GM18499 (cell line): Measurements from ENCODE around the gene C6orf132.

ENCODE experiments used
- ATAC-seq: cut with Tn5 transposase; IDR thresholded peaks from one replicate; pipeline ENCODE4 v1.9.1; 2021; ENCODE audit warnings: moderate number of reproducible peaks; ENCODE audit not compliant: insufficient read depth, unreplicated experiment

C6orf132 gene

DNA sequence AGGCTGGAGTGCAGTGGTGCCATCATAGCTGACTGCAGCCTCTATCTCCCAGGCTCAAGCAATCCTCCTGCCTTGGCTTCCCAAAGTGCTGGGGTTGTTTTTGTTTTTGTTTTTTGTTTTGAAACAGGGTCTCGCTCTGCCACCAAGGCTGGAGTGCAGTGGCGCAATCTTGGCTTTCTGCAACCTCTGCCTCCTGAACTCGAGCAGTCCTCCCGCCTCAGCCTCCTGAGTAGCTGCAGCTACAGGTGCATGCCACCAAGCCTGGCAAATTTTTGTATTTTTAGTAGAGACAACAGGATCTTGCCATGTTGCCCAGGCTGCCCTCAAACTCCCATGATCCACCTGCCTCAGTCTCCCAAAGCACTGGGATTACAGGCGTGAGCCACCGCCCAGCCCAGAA is 4.2 kb downstream of the C6orf132 start:
- ATAC-seq, result no peak

DNA sequence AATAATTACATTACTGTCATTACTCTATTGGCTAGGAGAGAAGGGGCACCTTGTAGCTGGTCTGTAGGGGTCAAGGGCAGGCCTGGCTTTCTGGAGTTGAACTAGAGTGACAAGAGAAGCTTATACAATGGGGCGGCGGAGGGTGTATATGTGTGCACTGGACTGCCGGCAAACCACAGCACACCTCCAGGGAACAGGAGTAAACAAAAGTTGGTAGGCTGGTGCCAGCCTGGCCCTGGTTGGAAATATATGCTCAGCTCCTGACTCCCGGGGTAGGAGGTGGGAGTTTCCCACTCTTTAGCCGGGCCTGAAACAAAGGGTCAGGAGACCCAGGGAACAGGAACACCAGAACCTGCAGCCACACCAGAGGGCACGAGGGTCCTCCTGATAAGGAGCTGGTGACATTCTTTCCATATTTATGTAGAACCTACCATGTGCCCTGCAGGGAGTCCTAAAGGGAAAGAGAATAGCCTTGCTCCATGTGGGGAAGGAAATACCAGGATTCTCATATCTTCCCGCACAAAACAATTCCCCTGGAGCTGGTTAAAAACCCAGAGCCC is 5.1 kb downstream of the C6orf132 start:
- no peak for ATAC-seq

DNA sequence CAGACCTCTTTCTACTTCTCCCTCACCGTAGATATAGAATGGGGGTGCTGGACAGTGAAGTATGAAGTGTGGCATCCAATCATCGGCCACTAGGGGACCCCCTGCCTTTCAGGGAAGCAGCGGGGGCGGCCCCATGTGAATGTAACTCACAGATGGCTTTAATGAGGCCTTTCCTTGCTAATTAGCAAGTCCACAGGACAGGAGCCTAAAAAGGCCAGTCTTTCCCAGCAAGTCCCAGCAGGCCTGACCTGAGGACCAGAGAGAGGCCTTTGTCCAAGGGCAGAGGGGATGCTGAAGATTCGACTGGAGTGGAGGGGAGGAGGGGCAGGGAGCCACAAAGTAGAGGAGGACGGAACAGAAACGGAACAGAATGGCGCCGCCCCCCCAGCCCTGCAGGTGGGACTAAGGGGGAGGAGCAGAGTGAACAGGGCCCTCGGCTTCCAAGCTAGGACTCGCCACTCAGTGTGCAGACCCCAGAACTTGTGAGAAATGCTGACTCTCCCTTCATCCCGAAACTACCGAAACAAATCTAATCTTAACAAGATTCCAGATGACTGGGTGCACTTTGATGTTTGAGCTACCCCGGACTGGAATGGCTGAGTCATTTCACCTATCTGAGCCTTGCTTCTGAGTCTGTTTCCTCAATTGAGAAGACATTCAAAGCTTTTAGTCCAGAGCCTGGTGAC is 5.8 kb downstream of the C6orf132 start:
- no peak for ATAC-seq

DNA sequence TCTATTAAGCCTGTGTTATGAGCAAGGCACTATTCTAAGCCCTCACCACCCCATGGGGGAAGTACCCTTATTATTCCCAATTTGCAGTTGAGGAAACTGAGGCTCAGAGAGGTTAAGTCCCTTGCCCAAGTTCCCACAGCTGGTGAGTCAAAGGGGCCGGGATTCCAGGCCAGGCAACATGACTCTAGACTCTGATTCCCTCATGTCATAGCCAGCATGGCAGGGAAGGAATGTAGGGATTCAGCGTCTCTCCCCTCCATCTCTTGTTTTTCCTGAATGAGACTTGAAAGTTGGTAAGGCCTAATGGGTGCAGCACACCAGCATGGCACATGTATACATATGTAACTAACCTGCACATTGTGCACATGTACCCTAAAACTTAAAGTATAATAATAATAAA is 6.7 kb downstream of the C6orf132 start:
- ATAC-seq, result no peak

DNA sequence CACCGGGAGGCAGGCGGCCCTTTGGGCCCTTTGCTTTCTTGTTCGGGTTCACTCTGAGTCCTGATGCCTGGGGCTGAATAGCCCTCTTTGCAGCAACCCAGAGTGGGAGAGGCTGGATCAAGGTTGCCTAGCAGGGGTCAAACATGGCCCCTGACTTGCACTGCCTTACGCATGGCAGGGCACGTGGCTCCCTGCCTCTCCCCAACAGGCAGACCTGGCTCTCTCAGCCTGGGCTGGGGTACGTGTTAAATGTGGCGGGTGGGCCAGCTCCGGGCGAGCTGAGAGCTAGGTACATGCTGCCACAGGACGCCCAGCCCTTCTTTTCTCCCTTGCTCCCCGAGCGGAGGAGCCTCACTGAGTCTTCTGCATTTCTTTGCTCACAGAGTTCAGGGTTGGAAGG is 7.3 kb downstream of the C6orf132 start:
- no peak for ATAC-seq

DNA sequence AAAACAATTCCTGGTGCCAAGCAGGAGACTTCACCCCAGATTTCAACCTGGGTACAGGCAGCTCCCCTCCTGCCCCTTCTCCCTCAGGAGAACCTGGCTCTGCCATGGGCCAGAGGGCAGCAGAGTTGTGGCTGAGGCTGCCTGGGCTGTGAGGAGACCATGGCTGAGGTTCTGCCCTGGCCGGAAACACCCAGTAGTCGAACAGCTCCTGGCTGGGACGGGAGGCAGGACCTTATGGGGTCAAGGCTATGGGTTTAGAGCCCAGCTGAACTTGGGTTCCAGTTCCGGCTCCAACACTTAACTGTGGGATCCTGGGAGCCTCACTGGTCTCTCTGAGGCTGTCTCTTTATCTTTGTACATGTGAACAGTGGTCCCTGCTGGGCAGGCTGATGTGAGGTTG is 8.5 kb downstream of the C6orf132 start:
- no peak for ATAC-seq

DNA sequence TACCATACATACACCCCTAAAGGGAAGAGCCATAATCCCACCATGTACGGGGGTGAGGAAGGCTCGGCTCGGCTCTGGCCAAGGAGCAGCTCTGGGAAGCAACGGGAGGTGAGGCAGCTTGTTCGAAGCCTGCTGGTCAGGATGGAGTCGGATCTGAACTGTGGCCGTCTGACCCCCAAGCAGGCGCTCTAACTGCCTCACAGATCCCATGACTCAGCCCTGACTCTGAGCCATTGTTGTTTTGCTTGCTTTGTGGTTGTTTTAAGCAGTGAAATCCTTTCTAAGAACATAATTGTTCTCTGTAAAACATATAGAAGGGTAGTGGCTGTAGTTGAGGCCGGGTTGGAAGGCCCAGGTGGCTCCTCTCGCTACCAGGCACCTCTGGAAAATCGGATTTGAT is 10.9 kb downstream of the C6orf132 start:
- ATAC-seq, result no peak

DNA sequence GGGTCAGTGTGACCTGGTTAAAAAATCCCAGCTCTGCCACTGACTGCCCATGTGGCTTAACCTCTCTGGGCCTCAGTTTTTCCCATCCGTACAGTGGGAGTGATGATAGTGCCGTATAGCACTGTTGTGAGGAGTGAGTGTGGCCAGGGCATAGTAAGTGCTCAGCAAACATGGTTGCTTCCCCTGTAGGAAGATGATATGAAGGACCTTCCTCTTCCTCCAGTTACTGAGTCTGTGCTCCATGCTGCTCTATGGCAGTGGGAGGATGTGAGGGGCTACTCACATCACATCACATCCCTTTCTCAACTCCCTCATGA is 13.1 kb downstream of the C6orf132 start:
- no peak for ATAC-seq

DNA sequence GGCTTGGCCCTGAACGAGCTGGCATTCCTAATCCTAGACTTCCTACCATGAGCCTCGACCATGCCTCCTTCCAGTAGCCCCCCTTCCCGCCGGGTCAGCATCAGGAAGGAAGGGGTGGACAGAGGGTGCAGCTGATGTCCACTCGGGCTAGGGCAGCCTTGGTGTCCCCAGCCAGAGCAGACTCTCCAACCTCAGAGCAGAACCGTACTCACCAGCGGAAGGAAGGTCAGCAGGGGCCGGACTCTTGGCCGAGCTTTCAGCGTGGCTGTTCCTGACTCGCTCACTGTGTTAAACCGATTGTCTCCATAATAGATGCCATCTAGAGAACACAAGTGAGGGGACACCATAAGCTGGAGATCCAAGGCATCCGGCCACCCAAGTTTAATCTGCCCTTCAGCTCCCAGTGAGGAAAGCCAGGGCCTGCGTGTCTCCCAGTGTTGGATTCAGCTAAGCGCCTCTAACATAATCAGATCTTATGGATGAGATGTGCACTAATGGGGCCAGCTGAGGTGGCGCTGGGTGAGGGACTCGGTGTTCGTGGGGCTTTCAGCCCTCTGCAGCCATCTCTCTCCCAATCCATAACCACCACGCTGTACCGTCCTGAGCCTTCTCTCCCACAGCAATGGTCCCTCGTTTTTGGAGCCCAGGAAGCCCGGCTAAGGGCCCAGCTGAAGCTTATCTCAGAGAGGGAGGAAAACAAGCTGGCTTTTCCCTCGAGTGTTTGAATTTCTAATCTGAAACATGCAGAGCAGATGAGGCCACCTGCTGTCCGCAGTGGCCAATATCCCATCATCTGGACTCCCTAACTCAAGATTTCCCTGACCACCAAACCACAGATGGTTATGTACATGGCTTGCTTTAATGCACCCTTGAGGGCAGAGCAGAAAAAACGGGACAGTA is 13.7 kb downstream of the C6orf132 start:
- no peak for ATAC-seq

DNA sequence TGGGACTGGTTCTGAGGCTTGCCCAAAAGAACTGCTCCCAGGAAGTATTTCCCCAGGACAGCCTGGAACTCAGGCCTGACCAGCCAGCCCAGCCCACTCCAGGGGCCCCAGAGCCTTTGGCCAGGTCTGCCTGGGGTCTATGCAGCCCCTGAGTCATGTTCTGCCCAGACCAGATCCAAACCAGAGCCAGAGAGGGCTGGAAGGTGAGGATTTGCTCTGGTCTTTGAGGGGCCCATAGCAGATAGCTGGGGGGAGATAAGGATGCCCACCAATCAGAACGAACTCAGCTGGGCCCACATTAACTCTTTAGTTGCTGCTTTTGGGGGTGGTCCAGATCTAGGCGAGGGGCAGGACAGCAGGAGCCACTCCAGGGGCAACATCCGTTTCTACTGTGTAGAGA is 16.8 kb downstream of the C6orf132 start:
- ATAC-seq, result no peak

DNA sequence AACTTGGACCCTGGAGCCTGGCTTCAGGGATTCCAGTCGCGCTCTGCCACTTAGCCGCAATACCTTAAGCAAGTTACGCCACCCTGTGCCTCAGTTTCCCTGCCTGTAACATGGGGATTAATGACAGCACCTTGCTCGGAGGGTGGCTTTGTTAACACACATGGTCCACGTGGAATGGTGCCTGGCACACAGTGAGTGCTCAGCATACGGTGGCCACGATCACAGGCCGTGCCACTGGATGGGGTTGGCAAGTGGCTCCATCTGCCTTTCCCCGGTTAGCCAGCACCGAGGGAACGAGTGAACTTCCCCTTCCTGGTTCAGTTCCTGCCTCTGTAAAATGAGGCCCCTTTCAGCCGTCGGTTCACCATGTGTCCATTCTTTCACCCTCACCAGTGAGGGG is 17.2 kb downstream of the C6orf132 start:
- ATAC-seq, result no peak

DNA sequence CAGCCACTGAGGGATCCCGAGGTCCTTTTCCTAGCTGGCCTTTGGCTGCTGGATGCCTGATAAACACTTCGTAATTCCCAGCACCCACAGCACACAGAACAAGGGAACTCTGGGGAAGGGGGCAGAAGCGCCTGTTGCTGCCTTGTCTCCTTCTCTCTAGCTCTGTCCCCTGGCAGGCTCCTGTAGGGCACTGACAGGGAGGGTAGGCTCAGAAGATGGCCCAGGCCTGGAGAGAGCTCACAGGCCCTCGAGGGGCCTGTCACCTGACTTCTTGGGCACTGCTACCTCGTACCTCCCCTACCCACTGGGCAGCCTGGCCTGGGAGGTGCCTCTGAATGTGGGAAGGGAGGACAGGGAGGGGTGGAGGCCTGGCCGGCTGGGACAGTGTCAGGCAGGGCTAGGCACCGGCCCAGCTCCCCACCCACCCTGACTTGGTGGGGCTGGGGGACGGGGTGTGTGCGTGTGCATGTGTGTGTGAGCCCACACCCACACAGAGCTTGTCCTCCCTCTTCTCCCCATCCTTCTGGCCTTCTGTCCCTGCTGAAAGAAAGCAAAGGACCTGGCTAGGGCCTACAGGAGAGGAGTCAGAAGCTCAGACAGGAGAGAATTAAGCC is 18.1 kb downstream of the C6orf132 start:
- ATAC-seq, result no peak

DNA sequence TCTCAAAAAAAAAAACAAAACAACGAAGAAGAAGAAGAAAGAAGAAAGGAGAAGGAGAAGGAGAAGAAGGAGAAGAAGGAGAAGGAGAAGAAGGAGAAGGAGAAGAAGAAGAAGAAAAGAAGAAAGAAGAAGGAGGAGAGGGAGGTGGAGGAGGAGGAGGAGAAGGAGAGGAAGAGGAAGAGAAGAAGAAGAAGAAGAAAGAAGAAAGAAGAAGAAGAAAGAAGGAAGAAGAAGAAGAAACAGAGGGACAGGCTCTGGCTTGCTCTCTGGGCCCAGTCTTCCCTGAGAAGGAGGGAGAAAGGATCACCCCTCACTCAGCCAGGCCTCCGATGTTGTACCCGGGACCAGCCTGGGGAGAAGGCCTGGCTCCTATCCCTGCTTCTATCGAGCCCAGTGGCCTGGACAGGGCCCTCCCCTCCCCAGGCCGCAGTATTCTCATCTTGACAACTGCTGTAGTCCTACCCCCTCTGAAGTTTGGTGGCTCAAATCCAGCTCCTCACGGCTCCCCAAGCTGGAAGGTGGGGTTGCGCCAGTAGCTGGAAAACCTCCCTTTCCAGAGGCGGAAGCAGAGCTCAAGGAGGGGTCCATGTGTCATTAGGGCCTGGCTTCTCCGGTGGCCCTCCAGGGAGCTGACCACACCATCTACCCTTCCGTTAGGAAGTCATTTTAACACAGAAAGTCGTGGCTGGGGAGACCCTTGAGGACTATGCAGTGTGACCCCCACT is 18.9 kb downstream of the C6orf132 start:
- no peak for ATAC-seq

DNA sequence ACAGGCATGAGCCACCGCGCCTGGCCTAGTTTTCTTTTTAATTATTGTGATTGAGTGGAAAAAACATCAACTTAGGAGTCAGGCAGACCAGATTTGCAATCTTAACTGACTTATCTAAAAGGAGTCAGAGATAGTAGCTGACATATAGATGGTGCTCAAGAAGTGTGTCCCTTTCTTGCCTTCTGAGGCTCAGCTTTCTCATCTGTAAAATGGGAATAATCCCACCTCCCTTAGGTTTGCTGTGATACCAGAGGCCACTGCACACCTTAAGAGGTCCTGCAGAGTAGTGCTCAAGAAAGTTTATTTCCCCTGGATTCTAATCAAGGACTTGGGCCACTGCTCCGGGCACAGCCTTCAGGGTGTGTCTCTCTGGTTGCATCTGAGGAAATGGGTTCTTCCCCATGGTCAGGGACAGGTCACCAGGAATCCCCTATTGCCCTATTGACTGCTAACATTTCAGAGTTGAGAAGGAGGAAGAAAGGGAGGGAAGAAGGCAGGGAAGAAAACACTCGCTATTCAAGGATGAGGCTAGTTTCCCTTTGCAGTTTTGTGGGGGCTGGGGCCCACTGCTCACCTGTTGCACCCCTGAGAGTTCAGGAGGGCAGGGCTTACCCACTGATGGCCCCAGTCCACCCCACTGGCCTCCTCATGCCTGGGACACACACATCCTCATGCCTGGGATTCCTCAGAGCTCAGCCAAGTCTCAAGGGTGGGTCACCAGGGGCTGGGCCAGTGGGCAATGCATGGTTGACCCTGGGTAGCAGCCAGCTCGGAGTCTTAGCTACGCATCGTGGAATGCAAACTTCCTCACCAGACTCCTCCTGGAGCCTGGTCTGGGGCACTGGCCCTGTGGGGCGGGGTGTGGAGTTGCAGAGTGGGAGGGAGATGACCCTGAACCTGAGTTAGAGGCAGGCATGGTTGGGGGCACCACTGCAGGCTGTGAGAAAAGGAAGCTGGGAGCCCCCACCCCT is 21.2 kb downstream of the C6orf132 start:
- ATAC-seq, result no peak

DNA sequence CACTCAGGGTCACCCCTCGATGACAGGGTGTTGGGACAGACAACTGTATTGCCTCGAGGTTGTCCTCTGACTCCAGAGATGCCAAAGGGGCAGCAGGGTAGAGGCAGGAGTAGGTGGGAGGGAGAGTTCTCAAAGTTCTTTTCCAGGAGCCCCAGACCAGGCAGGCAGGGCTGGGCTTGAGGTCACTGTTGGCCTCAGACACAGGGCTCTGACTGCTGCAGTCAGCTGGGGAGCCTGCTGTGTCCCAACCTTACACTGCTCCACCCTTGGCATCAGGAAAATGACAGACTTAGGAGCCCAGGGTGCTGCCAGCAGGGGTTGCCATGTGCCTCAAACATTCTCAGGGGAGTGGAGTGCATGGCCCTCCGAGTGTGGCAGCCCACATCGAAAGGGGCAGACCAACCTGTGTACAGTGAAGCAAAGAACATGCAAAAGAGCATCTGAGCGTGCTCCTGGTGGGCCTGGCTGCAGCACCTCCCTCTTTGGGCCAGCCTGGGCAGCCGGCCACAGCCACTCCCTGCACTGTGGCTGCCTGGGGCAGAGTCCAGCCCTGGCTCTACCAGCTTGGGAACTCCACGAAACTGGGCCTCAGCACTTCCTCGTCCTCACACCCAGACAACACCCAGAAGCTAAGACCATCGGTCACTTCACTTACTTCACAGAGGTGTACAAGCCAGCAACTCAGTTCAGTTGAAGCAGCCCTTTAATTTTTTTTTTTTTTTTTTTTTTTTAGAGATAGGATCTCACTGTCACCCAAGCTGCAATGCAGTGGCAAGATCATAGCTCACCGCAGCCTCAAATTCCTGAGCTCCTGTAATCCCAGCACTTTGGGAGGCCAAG is 24.0 kb downstream of the C6orf132 start:
- no peak for ATAC-seq

DNA sequence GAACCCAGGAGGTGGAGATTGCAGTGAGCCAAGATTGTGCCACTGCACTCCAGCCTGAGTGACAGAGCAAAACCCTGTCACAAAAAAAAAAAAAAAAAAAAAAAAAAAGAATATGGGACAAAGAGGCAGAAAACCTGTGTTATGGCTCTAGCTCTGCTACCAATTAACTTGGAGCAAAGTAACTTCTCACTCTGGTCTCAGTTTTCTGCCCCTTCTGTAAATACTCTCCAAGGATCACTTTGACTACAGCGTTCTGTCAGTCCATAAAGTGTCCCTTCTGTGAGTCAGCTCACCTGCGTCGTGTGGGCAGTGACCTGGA is 24.6 kb downstream of the C6orf132 start:
- no peak for ATAC-seq

DNA sequence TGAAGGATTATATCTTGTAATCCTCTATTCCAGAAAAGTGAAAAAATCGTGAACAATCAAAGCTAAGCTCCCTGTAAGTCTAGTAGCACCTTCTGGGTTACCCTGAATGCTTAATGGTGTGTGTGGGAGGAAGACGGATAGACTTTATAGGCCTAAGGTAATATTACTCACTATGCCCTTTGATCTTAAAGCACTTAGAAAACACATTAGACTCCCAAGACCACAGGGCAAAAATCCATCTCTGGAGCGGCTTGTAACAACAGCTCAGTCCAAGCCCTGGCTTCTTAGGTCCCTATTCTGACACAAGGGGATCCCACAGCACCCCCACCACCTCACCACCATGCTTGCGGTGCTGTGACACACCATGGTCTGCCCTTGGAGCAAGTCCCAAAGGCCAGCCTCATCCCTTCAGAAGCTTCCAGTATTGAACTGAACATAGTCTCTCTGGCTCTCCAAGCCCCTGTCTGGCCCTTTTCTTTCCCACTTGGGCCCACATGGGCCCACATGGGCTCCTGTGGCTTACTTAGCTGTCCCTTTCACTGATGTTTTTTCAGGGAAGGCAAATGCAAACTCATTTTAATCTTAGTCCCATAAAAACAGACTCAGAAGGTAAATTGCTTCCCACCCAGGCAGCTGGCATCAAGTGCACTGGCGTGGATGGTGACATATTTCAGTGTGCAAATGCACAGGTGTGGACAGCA is 28.3 kb downstream of the C6orf132 start:
- no peak for ATAC-seq

DNA sequence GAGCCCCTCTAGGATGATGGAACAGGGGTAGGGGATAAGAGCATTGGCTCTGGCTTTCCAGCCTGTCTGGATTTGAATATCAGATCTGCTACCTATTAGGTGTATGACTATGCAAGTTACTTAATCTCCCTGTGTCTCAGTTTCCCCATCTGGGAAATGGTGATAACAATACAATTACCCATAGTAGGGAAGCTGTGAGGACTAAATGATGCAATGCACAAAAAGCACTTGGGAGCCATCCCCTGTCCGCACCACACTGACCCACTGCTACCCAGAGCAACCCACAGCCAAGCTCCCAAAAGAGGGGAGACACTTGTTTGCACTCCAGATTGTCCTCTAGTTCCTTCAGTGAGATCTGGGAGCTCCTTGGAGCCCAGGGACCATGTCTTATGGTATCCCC is 30.1 kb downstream of the C6orf132 start:
- ATAC-seq, result no peak
